SH-SY5Y (cell line): ENCODE results near the gene SNAPIN.

Source experiments
- GATA2 ChIP-seq: IDR thresholded peaks from 2 replicates; pipeline ENCODE4 v1.6.1; 2011; ENCODE audit warnings: mild to moderate bottlenecking, low read depth, low read length
- GATA3 ChIP-seq: IDR thresholded peaks from 2 replicates; pipeline ENCODE4 v1.6.1; 2011; ENCODE audit warnings: low read depth, mild to moderate bottlenecking, low read length, moderate library complexity

Gene SNAPIN, protein sequence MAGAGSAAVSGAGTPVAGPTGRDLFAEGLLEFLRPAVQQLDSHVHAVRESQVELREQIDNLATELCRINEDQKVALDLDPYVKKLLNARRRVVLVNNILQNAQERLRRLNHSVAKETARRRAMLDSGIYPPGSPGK

DNA sequence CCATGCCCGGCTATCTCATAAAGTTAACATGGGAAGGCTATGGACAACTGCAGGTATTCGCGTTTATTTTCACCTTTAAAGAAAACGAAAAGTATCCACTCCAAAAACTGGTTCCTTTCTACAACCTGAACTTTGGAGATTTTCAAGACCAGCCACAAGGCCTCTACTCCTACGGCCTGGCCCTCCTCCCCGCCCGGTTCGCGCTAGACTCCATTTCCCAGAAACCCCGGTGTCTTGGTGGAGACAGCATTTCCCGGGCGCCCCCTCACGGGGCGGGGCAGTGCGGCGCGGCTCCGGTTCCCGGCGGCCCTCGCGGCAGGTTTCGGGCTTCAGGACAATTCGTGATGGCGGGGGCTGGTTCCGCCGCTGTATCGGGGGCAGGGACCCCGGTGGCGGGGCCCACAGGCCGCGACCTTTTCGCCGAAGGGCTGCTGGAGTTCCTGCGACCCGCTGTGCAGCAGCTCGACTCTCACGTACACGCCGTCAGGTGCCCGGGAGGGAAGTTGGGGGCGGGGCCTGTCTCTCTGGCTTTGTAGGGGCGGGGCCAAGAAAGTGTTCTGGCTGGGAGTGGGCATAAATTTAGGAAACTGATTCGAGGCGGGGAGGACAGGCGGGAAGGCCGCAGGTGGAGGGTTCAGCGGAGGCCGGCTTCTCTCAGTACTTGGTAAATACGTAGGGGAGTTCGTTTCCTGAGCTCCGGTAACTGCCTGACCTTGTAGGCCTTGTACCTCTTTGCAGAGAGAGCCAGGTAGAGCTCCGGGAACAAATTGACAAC is at the start of gene SNAPIN:
Gene SNAPIN, plus strand, starts transcription at position 304 of the 775 bp plus-strand sequence. Its CDS starts 41 bp downstream, at position 345.
- TF ChIP-seq GATA3 (no peak), GATA2 (no peak)

DNA sequence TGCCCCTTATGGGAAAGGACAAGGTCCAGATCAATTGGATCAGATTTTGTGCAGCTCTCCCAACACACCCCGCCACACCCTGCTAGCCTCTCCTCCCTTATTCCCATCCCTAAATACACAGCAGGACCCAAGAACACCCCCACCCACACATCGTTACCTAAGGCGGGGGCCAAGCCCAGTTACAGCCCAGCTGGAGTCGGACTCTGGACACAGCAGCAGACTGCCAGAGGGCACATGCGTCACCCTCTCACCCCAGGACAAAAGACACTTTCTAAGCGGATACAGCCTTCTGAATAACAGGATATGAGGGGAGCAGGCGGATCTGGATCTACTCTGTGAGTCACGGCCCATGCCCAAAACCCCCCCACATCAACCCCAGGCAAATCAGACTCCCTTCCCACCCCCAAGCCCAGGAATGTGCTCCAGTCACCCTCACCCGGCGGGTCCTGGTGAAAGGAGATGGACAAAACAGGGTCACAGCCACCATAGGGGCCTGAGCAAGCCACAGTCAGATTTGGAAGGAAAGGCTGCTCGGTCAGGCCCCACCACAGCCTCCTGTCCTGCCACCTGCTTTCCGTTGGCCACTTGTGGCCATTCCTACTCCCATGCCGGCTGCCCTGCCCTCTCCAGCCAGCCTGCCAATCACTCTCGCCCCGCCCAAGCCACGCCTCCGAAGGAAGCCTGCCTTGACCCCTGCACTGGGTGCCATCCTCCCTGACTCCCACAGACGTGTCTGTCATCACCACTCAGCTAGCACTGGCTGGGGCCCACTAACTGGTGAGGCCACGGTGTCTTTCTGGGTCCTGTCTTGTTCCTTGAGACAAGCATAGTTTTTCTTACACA is 49.5 kb upstream of the SNAPIN start:
- TF ChIP-seq GATA3 (no peak), GATA2 (no peak)

DNA sequence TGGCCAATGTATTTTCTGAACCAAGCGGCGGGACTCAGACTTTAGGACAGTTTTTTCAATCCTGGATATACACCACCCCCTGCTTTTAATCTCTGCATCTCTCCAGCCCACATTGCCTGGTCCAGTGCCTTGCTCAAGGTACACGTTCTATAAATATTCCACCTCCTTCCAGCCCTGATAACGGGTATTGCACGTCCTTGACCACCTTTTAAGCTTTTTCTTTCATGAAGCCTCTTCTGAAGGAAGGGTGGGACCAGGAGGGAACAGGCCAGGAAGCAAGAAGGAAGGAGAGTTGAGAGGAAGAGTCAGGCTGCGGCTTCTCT is 49.0 kb upstream of the SNAPIN start:
- TF ChIP-seq GATA3 (no peak), GATA2 (no peak)

DNA sequence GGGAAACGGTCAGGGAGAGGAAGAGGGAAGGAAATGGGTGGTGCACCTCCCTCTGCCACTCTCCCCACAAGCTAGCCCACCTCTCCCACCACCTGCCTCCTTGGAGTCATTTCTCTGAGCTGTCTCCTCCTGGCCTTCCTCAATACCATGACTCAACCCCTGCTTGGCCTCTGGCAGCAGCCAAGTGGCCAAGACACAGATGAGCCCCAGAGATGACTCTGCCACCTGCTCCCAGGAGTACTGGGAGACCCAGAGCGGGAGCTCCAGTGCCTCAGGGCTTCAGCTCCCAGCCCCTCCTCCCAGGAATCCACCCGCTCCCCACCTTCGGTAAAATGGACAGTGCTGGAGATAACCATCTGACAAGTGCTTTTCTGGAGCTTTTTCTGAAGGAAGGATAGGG is 48.2 kb upstream of the SNAPIN start:
- peak; percentile 22; the same call in 1 of the 2 replicates for TF ChIP-seq GATA2
- TF ChIP-seq GATA3: no peak

DNA sequence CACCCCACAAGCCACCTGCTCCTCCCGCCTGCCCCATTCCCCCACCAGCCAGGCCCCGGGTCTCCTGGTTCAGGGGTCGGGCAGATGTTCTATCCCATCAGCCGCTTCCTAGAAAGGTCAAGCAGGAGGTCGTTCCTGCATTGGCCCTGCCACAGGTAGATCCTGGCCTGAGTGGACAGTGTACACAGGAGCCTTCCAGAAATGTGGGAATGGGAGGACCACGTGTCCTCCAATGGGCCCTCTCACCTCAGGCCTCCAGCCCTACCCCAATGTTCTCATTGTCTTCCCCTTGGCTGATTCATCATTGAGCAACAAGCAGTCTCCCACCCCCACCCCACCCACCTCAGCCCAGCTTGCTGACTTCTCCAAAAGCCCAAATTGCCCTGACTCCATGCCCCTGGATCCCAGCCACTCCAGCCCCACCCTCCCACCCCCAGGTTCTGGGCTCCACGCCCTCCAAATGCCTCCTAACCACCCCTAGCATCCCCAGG is 47.6 kb upstream of the SNAPIN start:
- TF ChIP-seq GATA3 (no peak), GATA2 (no peak)

DNA sequence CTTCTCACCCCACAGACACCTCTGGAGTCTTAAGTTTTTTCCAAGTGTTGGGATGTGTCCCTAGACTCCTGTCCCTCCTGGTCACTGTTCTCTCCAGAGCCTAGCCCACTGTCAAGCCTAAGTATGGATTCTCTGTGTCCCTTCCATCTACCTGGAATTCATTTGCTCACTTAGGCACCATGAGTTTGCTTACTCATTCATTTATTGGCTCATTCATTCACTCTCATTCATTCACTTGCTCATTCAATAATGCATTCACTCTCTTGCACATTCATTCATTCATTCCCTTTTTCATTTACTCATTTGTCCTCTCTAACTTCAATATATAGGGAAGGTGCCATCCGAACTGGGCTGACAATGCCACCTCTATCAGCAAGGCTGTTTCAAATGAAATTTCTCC is 47.1 kb upstream of the SNAPIN start:
- no peak for TF ChIP-seq GATA2
- TF ChIP-seq GATA3: no peak

DNA sequence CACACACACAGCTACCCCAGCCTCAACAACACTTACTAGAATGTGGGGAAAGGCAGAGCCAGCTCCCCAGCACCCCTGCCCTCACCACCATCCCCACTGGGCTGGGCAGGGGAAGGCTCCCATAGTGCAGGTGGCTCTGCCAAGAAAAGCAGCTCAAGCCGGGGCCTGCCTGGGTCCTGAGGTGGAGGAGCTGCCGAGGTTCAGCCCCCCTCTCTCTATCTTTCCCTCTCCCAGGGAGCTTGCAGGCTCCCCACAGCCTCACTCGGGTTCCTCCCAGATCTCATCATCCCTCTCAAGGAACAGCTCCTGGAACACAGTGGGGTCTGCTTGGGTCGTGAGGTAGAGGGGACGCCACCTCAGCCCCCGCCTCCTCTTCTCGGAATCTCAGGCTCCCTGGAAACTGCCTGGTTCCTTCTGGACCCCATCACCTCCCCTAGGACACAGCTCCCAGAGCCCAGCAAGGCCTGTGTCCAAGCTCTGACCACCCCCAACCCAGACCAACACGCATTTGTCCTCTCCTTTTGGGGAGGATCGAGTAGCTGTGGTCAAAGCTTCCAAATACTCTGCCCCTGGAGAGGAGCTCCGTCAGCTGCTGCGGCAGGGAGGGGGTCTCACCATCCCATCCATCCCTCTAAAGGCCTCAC is 46.3 kb upstream of the SNAPIN start:
- TF ChIP-seq GATA2 (no peak), GATA3 (no peak)

DNA sequence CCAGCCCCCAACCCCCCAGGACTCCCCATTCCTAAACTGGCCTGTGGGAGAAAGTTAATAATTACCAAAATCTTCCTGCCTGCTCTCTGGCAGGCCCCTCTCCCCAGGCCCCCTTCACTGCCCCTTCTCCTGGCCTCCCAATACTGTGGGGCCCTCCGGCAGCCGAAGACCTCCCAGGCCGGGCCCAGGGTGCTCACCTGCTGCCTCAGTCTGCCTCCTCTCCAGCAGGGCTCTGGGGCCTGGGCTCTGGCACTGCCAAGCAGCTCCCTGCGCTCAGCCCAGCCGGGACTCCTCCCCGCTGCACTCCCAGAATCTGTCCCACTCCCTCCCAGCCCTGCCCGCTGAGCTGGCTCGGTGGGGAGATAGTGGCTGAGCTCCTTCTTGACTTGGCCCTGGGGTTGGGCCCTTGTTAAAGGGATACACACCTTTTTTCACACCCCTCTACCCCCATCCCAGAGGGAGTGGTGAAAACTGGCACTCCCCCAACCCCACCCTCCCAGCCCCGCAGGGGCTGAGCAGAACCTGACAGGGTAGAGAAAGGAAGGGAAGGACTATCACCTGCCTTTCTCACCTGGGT is 45.7 kb upstream of the SNAPIN start, which contains the start of gene S100A16:
Gene S100A16, minus strand, starts transcription at position 383 of the 577 bp plus-strand sequence. CDS start 4,986 bp downstream, outside the sequence.
- no peak for TF ChIP-seq GATA2
- TF ChIP-seq GATA3: no peak

DNA sequence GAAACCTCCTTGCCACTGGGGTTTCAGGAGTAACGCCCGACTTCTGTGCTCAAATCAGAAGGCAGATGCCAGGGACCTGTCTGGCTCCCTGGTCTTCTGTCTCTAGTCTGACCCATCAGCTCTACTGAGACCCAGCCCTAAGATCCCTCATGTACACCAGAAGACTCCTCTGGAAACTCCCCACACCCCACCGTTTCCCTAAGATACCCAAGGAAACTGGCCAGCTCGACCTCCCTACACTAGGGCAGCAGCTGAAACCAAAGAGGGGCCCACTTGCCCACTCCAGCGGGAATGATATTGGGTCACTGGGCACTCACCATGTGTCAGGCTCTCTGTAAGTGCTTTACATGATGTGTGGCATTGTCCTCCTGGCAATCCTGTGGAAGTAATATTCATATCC is 45.1 kb upstream of the SNAPIN start:
- TF ChIP-seq GATA2 (no peak), GATA3 (no peak)

DNA sequence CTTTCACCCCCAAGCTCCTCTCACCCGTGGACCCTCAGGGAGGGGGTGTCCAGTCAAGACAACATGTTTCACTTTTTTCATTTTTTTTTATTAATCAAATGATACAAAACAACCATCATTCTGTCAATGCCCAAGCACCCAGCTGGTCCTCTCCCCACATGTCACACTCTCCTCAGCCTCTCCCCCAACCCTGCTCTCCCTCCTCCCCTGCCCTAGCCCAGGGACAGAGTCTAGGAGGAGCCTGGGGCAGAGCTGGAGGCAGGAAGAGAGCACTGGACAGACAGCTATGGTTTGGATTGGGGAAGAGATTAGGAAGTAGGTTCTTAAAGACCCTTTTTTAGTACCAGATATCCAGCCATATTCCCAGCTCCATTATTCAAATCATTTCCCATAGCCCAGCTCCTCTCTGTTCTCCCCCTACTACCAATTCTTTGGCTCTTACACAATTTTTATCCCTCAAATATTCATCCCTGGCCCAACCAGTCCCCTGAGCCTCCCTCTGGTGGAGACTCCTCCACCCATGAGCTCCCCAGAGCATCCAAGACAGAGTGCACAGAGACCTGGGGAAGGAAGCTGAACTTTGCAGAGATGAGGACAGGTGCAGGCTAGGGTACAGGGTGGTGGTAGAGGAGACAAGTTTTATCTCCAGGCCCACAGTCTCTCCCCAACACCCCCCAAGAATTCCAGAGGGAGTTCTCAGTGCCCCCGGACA is 44.2 kb upstream of the SNAPIN start:
- TF ChIP-seq GATA2 (no peak), GATA3 (no peak)

DNA sequence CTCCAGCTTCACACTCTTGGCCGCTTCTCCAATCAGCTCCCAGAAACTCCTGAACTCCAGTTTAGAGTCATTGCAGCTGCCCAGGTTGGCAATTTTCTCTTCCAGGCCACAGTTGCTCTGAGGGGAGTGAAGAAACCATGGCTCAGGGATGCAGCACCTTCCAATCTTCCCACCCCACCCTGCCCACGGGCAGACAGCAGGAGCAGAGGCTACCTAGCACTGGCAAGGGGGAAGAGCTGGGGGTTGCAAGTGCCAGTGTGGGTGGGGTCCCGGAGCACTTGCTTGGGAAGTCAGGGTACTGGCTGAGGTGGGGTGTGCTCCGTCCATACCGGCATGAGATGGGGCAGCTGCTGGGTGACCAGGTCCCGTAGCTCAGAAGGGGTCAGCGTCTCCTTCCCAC is 43.6 kb upstream of the SNAPIN start:
- TF ChIP-seq GATA2 (no peak), GATA3 (no peak)

DNA sequence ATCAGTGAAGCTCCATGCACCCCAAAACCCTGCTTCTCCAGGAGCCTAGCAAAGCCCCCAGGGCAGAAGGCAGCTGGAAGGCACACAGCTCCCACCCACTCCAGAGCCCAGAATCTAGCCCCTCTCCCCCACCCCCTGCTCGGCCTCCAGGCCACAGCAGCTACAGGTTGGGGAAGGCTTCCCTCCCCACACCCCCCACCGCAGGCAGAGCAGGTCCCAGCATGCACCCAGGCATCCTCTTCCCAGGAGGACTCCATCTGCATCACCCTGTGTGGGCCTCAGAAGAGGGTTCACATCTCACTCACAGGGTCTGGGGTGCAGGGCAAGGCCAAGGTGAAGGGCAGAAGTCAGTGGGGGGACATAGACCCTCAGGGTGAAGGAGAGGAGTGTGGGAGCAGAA is 43.1 kb upstream of the SNAPIN start:
- no peak for TF ChIP-seq GATA3
- no peak for TF ChIP-seq GATA2
